H1 (cell line): ENCODE results near the gene TBC1D24. TPM values are rescaled to one million over a fixed set of nuclear protein-coding genes. Genes with fewer than 3 reads are reported as not detected.
A peak's percentile ranks its signal among the peaks of the same experiment; 100 is the strongest.

Experiments
- CTCF ChIA-PET: fragments of 300-600 bp; sonication (Branson Sonifier 250); formaldehyde crosslinking; loops from one replicate; lab custom pipeline; 2021; ENCODE audit not compliant: partially characterized antibody; lab: Charles Lee
- POLR2A ChIA-PET: fragments of 300-600 bp; sonication (Branson Sonifier 250); formaldehyde crosslinking; loops from one replicate; lab custom pipeline; 2021; ENCODE audit warnings: inconsistent platforms; ENCODE audit not compliant: partially characterized antibody; lab: Charles Lee
- DNase-seq, 2 experiments: peaks; one replicate each; pipeline versions ENCODE4 v3.0.0 to v3.0.0-alpha.2; 2010 to 2022; ENCODE audit warnings: low spot score in 2 of 2, low read depth in 1 of 2, mixed read lengths in 1 of 2
- FAIRE-seq: peaks from 2 replicates; lab custom pipeline; 2011; peaks lifted over from hg19 to GRCh38; lab: Jason Lieb, UNC
- H2AFZ ChIP-seq: 2 replicates; pipeline ENCODE4 v1.8.1; 2012; ENCODE audit warnings: low read length, inconsistent platforms
- H2AK5ac ChIP-seq: 2 replicates; pipeline ENCODE4 v1.6.1; 2013; ENCODE audit warnings: low read depth, low read length
- H2BK120ac ChIP-seq: replicated peaks from 2 replicates; pipeline ENCODE3; 2013; ENCODE audit warnings: low read depth, low read length, inconsistent platforms
- H2BK12ac ChIP-seq: 2 replicates; pipeline ENCODE4 v1.6.1; 2013; ENCODE audit warnings: low read depth, low read length
- H2BK15ac ChIP-seq: 2 replicates; pipeline ENCODE4 v1.6.1; 2013; ENCODE audit warnings: low read length
- H2BK20ac ChIP-seq: 2 replicates; pipeline ENCODE4 v1.6.1; 2013; ENCODE audit warnings: low read length
- H2BK5ac ChIP-seq: 2 replicates; pipeline ENCODE4 v1.6.1; 2013; ENCODE audit warnings: low read depth, low read length
- H3K14ac ChIP-seq: 2 replicates; pipeline ENCODE4 v1.6.1; 2013; ENCODE audit warnings: inconsistent platforms; ENCODE audit not compliant: insufficient read length
- H3K18ac ChIP-seq: 2 replicates; pipeline ENCODE4 v1.6.1; 2013; ENCODE audit warnings: low read length; ENCODE audit errors: extremely low read depth
- H3K23ac ChIP-seq: 2 replicates; pipeline ENCODE4 v1.6.1; 2013; ENCODE audit warnings: inconsistent platforms; ENCODE audit not compliant: insufficient read length
- H3K23me2 ChIP-seq: 2 replicates; pipeline ENCODE4 v1.6.1; 2013; ENCODE audit warnings: low read depth, low read length
- H3K27ac ChIP-seq: 2 replicates; pipeline ENCODE4 v1.6.1; 2011; ENCODE audit warnings: low read depth, low read length, inconsistent platforms
- H3K27me3 ChIP-seq, 4 experiments: replicated peaks in 1 of 4; 1 replicate in 1 of 4; 2 replicates in 3 of 4; pipeline versions ENCODE4 v1.6.1 to v1.8.1; 2011 to 2013; ENCODE audit warnings: low read length in 3 of 4, mild to moderate bottlenecking in 3 of 4, inconsistent platforms in 2 of 4, mixed read lengths in 2 of 4, moderate library complexity in 1 of 4; ENCODE audit not compliant: control insufficient read depth in 3 of 4, insufficient read depth in 3 of 4; ENCODE audit errors: extremely low read depth in 1 of 4
- H3K36me3 ChIP-seq, 4 experiments: 2 replicates each; pipeline versions ENCODE4 v1.6.1 to v1.8.1; 2011 to 2013; ENCODE audit warnings: mild to moderate bottlenecking in 4 of 4, low read length in 3 of 4, moderate library complexity in 2 of 4, control low read depth in 1 of 4, inconsistent platforms in 1 of 4; ENCODE audit not compliant: insufficient read depth in 4 of 4, control insufficient read depth in 2 of 4
- H3K4ac ChIP-seq: replicated peaks from 2 replicates; pipeline ENCODE3; 2013; ENCODE audit warnings: low read length, low read depth, mixed read lengths, inconsistent platforms; ENCODE audit not compliant: insufficient read length
- H3K4me1 ChIP-seq, 4 experiments: replicated peaks in 1 of 4; 1 replicate in 1 of 4; 2 replicates in 3 of 4; pipeline versions ENCODE4 v1.6.1 to v1.8.1; 2011 to 2013; ENCODE audit warnings: low read length in 3 of 4, inconsistent platforms in 2 of 4, mixed read lengths in 1 of 4; ENCODE audit not compliant: insufficient read depth in 4 of 4, control insufficient read depth in 3 of 4
- H3K4me2 ChIP-seq, 2 experiments: 2 replicates each; pipeline versions ENCODE4 v1.6.1 to v1.8.1; 2011 to 2013; ENCODE audit warnings: low read depth in 2 of 2, low read length in 2 of 2, control low read depth in 1 of 2, inconsistent platforms in 1 of 2, mild to moderate bottlenecking in 1 of 2; ENCODE audit not compliant: insufficient read depth in 1 of 2
- H3K4me3 ChIP-seq, 4 experiments: fragments of 200-600, 300-600 bp in 1 of 4; sonication (generic), shearing (Covaris generic), sonication (Bioruptor Twin) in 1 of 4; 2 replicates each; pipeline versions ENCODE4 v1.5.1 to v1.8.1; 2011 to 2016; ENCODE audit warnings: low read length in 4 of 4, low read depth in 3 of 4, control low read depth in 2 of 4, inconsistent platforms in 2 of 4, mild to moderate bottlenecking in 2 of 4, mixed read lengths in 1 of 4, moderate library complexity in 1 of 4; ENCODE audit not compliant: insufficient read depth in 2 of 4; ENCODE audit errors: extremely low read depth in 1 of 4
- H3K56ac ChIP-seq: replicated peaks from 2 replicates; pipeline ENCODE3; 2013; ENCODE audit warnings: low read depth, mild to moderate bottlenecking, mixed read lengths, low read length, inconsistent platforms; ENCODE audit not compliant: insufficient read length
- H3K79me1 ChIP-seq: 2 replicates; pipeline ENCODE4 v1.6.1; 2013; ENCODE audit warnings: low read depth, low read length, control low read depth
- H3K79me2 ChIP-seq, 2 experiments: 2 replicates each; pipeline versions ENCODE4 v1.6.1 to v1.8.1; 2012 to 2013; ENCODE audit warnings: low read length in 2 of 2, mild to moderate bottlenecking in 2 of 2, inconsistent platforms in 1 of 2; ENCODE audit not compliant: insufficient read depth in 2 of 2, control insufficient read depth in 1 of 2
- H3K9ac ChIP-seq, 4 experiments: replicated peaks in 1 of 4; 1 replicate in 1 of 4; 2 replicates in 3 of 4; pipeline versions ENCODE4 v1.6.1 to v1.8.1; 2011 to 2013; ENCODE audit warnings: low read depth in 3 of 4, low read length in 3 of 4, control low read depth in 2 of 4, mild to moderate bottlenecking in 2 of 4, moderate library complexity in 2 of 4, inconsistent platforms in 1 of 4; ENCODE audit errors: extremely low read depth in 1 of 4
- H3K9me3 ChIP-seq, 2 experiments: 2 replicates each; pipeline versions ENCODE4 v1.6.1 to v1.8.1; 2012 to 2013; ENCODE audit warnings: mild to moderate bottlenecking in 2 of 2, moderate library complexity in 2 of 2, control low read depth in 1 of 2, inconsistent platforms in 1 of 2, low read depth in 1 of 2, low read length in 1 of 2, mixed read lengths in 1 of 2; ENCODE audit not compliant: insufficient read depth in 2 of 2
- H4K20me1 ChIP-seq, 2 experiments: replicated peaks in 1 of 2; 2 replicates each; pipeline versions ENCODE3 to v1.8.1; 2011 to 2013; ENCODE audit warnings: inconsistent platforms in 2 of 2, low read length in 2 of 2, mild to moderate bottlenecking in 1 of 2; ENCODE audit not compliant: insufficient read depth in 2 of 2, control insufficient read depth in 1 of 2
- H4K5ac ChIP-seq: 2 replicates; pipeline ENCODE4 v1.6.1; 2013; ENCODE audit warnings: low read length, low read depth, mixed read lengths, inconsistent platforms; ENCODE audit not compliant: insufficient read length
- H4K8ac ChIP-seq: 2 replicates; pipeline ENCODE4 v1.8.0; 2013; ENCODE audit warnings: mild to moderate bottlenecking, moderate library complexity, low read length, inconsistent platforms; ENCODE audit not compliant: insufficient read depth; ENCODE audit errors: extremely low read depth
- H4K91ac ChIP-seq: replicated peaks from 2 replicates; pipeline ENCODE3; 2013; ENCODE audit warnings: low read length, mixed read lengths, inconsistent platforms; ENCODE audit not compliant: insufficient read length
- GTF2F1 ChIP-seq: IDR thresholded peaks from 2 replicates; pipeline ENCODE4 v1.6.1; 2012; ENCODE audit warnings: low read depth, low read length, improper control_type of control experiment, borderline replicate concordance
- SP1 ChIP-seq: IDR thresholded peaks from 2 replicates; pipeline ENCODE4 v1.6.1; 2011; ENCODE audit warnings: low read depth, low read length
- WGBS, 2 experiments: shearing (Covaris generic) in 1 of 2; methylation state at CpG; one replicate each; pipeline versions ENCODE4 v1.1.6 to v1.1.7; 2013 to 2015; ENCODE audit warnings: low lambda C conversion rate in 2 of 2, mixed read lengths in 2 of 2, inconsistent platforms in 1 of 2, low coverage in 1 of 2, missing lambda C conversion rate in 1 of 2; ENCODE audit not compliant: insufficient replicate concordance in 2 of 2, insufficient coverage in 1 of 2, insufficient read length in 1 of 2; ENCODE audit errors: extremely low coverage in 1 of 2, missing lambda C conversion rate in 1 of 2; 5-methylcytosine and 5-hydroxymethylcytosine counted together
- polyA plus RNA-seq, 7 experiments: library from polyadenylated mRNA; depleted of rRNA in 3 of 7; stranded (reverse) in 5 of 7; unstranded in 2 of 7; fragments of >200 nt in 5 of 7; fragments of 200-250 nt in 2 of 7; gene quantifications; 1 replicate in 5 of 7; 2 replicates in 1 of 7; 4 replicates in 1 of 7; pipeline versions ENCODE4 v1.2.1 to v1.2.3, GENCODE V29; 2011 to 2013; ENCODE audit warnings: missing spikeins in 2 of 7, mixed read lengths in 2 of 7
- total RNA-seq: library from RNA; stranded (reverse); fragmentation: NEBNext Ultra II Directional; extraction: Animal tissue kit (Norgen Biotek cat#: 25700); gene quantifications from 2 replicates; pipeline ENCODE4 v1.2.1, GENCODE V29; 2021
- TF ChIP-seq, protein P1 (sequence below): IDR thresholded peaks from 2 replicates; pipeline ENCODE4 v1.6.1; 2012; ENCODE audit warnings: inconsistent platforms
- TF ChIP-seq, protein P2 (sequence below): IDR thresholded peaks from 2 replicates; pipeline ENCODE4 v1.6.1; 2012; ENCODE audit warnings: inconsistent platforms

Gene TBC1D24
- total and polyA plus RNA-seq, 2 of the 8 experiments (the other 6 are each of a cell fraction or from before 2014, with no cell fraction given): 8.7 to 21.5 TPM

DNA sequence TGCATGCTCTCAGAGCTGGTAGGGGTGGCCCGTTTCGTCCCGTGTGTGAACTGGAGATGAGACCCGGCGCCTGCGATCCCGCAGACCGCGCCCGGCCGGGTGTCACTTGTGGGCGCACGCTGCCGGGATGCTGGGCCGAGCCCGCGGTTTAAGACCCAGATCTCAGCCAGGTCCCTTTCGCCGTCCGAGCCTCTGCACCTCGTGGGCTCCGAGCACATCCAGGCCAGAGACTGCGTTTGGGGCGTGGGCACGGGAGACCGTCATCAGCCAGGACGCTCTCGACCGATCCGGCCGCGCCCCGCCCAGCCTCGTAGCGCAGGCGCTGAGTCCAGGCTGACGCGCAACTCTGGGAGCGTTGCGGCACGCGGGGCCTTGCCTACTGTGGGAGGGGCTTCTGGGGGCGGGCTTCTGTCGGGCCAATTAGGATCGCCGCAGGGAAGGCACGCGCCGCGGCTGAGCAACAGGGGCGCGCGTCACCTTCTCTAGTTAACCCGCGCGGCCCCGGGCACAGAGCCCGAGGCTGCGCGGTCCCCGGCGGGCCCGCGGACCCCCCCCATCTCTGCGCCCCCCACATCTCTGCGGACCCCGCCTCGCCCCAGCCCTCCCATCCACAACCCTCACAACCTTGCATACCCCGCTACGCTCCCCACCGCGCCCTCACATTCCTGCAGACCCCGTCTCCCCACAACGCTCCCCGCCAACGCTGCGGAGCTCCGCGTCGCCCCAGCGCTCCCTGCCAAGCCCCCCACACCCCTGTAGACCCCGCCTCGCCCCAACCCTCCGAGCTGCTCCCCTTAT, 57.0 kb downstream of the TBC1D24 start:
- peaks cover 14% of the 10 kb centered on the region for H3K23me2 ChIP-seq
- no peak overlapping the region for H2AK5ac ChIP-seq
- H2BK15ac ChIP-seq: no peak overlapping the region
- peak overlapping the region; percentile 84 for H4K91ac ChIP-seq
- H2BK120ac ChIP-seq: no peak overlapping the region
- H3K27me3 ChIP-seq: no peaks in the 10 kb centered on the region
- H3K4me3 ChIP-seq: peak overlapping the region; percentile 63 to 76 (median 72)
- no peak overlapping the region for H3K14ac ChIP-seq
- H3K56ac ChIP-seq: peak overlapping the region; percentile 84
- peaks cover 0 to 9% (median 7%) of the 10 kb centered on the region in 4 experiments; a peak in 4 of 7 replicates for H3K4me1 ChIP-seq
- H2BK20ac ChIP-seq: no peak overlapping the region
- peak overlapping the region; percentile 91 for H2BK5ac ChIP-seq
- no peaks in the 10 kb centered on the region for H3K9me3 ChIP-seq
- POLR2A ChIA-PET: interaction anchor here (0.7 to 5.6 kb wide), 16 partner anchors 11 to 391 kb away, joined by 3 to 108 read pairs (median 4); partner anchors contain the start of genes AMDHD2, ATP6V0C, ECI1 and KCTD5
- peak overlapping the region; percentile 88 to 93 for H3K4me2 ChIP-seq
- peak overlapping the region in 3 of 4 experiments; percentile 52 to 62 (median 57); a peak in 6 of 7 replicates for H3K9ac ChIP-seq
- H3K23ac ChIP-seq: no peak overlapping the region
- 2% methylated on average over 42 of the region's 84 CpGs; no CpG with 5 or more reads in 1 of the 2 experiments for WGBS, 2 experiments
- H4K8ac ChIP-seq: peak overlapping the region; percentile 80
- H3K4ac ChIP-seq: no peak overlapping the region
- FAIRE-seq (no peak), DNase-seq (peak; percentile 88 to 95)
- H4K20me1 ChIP-seq: peaks cover 0 to 16% of the 10 kb centered on the region in 2 experiments
- H2AFZ ChIP-seq: no peak overlapping the region
- peak overlapping the region; percentile 50; the same call in 1 of the 2 replicates for H3K27ac ChIP-seq
- peak overlapping the region; percentile 91 for H3K18ac ChIP-seq
- H3K36me3 ChIP-seq: peaks cover 3 to 19% (median 5%) of the 10 kb centered on the region in 4 experiments; a peak in 6 of 8 replicates
- no peaks in the 10 kb centered on the region for H3K79me1 ChIP-seq
- no peaks in the 10 kb centered on the region for H3K79me2 ChIP-seq
- H2BK12ac ChIP-seq: peak overlapping the region; percentile 75; the same call in 1 of the 2 replicates
- CTCF ChIA-PET: interaction anchor here (1.1 to 1.7 kb wide), 2 partner anchors 8 to 11 kb away, joined by 3 read pairs; partner anchors contain the start of gene AMDHD2
- peak overlapping the region; percentile 70 for H4K5ac ChIP-seq
- no peak for TF ChIP-seq GTF2F1
- TF ChIP-seq SP1: peak; percentile 44; the same call in 1 of the 2 replicates
- TF ChIP-seq, protein P1, sequence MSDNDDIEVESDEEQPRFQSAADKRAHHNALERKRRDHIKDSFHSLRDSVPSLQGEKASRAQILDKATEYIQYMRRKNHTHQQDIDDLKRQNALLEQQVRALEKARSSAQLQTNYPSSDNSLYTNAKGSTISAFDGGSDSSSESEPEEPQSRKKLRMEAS: peak; percentile 92
- TF ChIP-seq, protein P2, sequence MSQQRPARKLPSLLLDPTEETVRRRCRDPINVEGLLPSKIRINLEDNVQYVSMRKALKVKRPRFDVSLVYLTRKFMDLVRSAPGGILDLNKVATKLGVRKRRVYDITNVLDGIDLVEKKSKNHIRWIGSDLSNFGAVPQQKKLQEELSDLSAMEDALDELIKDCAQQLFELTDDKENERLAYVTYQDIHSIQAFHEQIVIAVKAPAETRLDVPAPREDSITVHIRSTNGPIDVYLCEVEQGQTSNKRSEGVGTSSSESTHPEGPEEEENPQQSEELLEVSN: peak; percentile 81
